Activated CD4-positive, CD25-positive, alpha-beta regulatory T cell treated with anti-CD3 and anti-CD28 coated beads, Interleukin-2, amount 50 U/mL, for 24 hours (primary cell): ENCODE data around the gene B3GAT3.
"Not testable (repeated sequence)": the region's sequence is repeated elsewhere in the genome, so short reads cannot be mapped to it uniquely, and the experiment has no call there.

Experiments used
- ATAC-seq, 2 donors: fragments of 150-1000 bp; cut with Tn5 transposase; one replicate each; pipeline ENCODE4 v1.10.0; 2021; ENCODE audit warnings: mild to moderate bottlenecking in 1 of 2, moderate library complexity in 1 of 2

The B3GAT3 gene

DNA sequence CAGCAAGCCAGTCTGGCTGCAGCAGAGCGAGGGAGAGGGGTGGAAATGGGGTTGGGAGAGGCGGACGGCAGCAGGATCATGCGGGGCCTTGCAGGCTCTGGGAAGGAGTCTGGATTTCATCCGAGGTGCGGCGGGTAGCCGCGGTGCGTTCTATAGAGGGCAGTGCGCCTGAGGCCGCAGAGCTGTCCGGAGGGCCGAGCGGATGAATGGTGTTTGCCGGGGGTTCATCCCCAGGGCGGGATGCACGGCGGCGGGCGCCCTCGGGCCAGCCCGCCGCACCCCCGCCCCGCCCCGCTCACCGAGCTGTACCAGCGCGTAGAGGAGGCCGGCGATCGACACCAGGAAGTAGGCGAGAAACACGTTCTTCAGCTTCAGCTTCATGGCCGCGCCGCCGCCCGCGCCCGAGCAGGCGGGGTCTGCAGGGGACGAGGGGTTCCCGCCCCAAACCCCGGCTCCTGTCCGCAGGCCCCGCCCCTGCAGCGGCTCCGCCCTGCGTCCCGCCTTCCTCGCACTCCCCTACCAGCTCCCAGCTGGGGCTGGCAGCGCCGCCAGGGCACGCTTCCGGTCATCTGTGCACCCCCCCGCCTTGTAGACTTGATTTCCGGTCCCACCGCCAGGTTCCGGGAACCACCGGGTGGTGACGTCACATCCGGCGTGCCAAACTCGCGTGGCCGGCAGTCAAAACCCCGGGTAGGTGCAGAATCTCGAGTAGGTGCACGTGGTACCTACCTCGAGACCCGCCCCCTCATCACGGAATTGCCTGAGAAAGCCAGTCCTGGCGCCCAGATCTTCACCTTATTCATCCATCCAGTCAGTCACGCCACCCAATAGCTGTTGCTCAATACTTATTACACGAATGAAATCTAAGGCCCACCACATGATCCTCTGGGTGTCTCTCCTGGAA lies at the start of gene B3GAT3:
B3GAT3 (minus strand) TSS at position 420 of the 904 bp plus-strand sequence; CDS start at position 381, 39 bp downstream.
- ATAC-seq, result peak; percentile 87 to 88

DNA sequence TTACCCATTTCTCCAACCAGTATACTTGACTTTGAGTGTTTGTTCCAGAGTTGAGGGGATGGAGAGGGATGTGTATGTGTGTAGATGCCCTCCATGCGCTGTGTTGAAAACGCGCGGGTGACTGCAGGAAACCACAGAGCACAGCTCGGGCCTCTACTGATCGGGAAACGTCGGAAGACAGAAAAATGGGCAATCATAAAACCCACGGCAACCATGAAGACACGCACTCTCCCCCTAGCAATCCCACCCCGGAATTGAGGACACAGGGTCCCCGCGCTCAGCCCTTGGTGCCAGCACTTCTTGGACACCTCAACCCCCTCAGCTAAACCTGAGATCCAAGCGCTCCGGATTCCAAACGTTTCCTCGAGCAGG lies 49.4 kb upstream of the B3GAT3 start:
- peak; percentile 3 to 8 for ATAC-seq

DNA sequence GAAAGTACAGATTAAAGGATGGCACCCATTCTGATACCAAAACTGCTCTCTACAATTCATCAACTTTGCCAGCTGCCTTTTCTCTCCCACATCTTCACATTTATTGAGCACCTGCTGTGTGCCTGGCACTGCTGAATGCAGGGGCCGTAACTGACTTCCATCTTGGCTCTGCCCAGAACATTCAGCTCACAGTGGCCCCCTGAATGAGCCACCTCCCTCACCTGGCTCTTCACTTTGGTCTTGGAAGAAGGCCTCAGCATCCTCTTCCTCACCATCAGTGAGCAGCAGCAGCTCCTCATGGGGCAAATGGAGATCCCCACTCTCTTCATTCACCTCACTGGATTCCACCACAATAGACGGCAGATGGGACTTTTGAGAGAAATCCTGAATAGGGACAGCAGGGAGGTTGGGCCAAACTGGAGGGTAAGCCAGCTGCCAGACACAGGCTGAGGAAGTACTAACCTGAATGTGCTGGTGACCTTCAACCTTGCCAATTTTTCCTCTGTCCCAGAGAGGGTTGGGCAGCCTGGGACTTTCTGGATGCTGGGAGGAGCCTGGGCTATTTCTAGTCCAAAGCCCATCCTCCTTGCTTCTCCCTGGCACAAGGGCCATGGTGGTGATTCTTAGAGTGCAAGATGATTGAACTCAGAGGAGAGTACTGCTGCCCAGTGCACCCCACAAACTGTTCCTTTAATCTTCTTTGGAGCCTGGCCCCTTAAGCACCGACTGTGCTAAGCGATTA lies 47.8 kb upstream of the B3GAT3 start:
- ATAC-seq, result no peak

DNA sequence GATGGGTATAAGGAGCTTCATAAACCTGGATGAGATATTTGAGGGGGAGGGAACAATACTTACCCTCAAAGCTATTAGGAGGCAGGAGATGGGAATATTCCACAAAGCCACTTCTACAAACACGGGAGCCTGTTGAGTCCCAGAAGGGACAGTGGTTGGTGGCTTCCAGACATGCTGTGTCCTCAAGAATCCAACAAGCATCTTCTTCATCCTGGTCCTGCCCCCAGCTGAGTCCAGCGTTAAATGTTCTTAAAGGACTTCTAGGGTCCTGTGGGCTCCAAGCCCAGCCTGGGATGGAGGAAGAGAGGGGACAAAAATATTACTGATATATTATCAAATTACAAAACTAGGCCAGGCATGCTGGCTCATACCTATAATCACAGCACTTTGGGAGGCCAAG lies 45.7 kb upstream of the B3GAT3 start:
- no peak for ATAC-seq

DNA sequence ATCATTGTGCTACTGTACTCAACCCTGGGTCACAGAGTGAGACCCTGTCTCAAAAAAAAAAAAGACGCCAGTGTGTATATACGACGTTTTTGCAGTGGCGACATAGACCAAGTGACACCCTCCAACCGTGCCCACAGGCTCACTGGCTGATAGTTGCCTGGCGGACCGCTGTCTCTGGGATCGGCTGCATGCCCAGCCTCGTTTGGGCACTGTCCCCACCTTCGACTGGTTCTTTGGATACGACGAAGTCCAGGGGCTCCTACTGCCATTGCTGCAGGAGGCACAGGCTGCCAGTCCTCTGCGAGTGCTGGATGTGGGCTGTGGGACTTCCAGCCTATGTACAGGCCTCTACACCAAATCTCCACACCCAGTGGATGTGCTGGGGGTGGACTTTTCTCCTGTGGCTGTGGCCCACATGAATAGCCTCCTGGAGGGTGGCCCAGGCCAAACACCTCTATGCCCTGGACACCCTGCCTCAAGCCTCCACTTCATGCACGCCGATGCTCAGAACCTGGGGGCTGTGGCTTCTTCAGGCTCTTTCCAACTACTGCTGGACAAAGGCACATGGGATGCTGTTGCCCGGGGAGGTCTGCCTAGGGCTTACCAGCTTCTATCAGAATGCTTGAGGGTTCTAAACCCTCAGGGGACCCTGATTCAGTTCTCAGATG lies 44.6 kb upstream of the B3GAT3 start:
- ATAC-seq, result no peak

DNA sequence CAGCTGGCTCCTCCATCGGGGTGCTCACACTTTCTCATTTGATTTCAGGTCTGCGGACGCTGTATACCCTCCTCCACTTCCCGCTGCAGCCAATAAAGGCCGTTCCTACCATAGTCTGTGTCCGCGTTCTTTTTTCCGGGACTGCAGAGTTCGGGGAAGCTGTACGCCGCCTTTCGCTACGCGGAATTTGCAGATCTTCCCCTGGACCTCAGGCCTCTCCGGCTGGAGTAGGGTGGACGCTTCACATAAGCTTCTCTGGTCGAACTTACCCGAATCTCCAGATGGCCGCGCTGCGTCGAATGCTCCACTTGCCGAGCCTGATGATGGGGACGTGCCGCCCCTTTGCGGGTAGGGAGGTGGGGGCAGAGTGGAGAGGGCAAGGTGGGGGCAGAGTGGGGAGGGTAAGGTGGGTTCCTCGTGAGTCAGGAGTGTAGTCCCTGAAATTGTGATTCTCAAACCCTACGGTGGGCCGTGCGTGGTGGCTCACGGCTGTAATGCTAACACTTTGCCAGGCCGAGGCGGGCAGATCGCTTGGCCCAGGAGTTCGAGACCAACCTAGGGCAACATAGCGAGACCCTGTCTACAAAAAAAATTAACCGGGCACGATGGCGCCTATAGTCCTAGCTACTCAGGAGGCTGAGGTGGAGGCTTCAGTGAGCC lies 43.9 kb upstream of the B3GAT3 start:
- peak; percentile 33 to 38 for ATAC-seq

DNA sequence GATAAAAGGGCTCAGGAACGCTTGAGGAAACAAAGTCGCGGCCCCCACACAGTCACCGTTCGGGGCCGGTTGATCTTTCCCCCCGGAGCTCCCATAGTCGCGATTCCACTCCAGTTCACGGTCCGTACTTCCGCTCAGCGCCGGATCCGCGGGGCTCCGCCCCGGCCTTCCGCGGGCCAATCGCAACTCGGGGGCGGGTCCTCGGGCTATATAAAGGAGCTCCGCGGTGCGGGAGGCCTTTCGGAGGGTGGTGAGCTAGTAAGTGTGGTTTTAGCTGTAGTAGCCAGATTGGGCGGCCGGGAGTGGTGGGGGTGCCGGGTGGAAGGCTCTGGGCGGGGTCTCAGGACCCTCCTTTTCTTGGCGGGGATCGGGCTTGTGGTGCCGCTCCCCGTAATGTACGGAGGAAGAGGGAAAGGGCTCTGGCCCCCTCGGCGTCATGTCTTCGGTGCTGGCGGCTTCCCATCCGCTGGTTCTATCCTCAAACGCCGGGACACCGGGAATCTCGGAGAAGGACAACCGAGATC lies 43.4 kb upstream of the B3GAT3 start, which contains the start of the genes C11orf98 and CSKMT:
C11orf98 (minus strand) TSS at position 136 of the 524 bp plus-strand sequence; CDS start at position 95, 41 bp downstream.
CSKMT (plus strand) TSS at position 238 of the 524 bp plus-strand sequence. CDS start 568 bp downstream, outside the sequence.
- ATAC-seq, result peak; percentile 92

DNA sequence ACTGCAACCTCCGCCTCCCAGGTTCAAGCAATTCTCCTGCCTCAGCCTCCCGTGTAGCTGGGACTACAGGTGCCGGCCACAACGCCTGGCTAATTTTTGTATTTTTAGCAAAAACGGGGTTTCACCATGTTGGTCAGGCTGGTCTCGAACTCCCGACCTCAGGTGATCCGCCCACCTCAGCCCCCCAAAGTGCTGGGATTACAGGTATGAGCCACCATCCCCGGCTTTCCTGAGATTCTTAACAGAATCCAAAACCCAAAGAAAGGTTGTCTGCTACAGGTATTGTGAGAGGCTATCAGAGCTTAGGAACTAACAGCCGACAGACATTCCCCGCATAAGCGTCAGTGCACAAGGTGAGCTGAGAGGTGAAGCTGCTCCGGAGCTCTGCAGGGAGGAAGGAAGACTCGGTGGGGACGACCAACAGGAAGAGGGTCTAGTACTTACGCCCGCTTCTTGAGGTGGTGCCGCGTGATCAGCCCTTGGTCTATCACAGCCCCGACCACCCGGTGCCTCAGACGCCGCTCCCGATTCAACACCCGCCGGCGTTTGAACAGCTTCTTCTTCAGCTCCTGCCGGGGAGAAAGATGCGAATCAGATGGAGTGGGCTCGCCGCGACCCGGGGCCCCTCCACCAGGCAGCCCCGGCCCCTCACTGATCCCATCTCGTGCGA lies 42.8 kb upstream of the B3GAT3 start:
- peak; percentile 55 to 67 for ATAC-seq

DNA sequence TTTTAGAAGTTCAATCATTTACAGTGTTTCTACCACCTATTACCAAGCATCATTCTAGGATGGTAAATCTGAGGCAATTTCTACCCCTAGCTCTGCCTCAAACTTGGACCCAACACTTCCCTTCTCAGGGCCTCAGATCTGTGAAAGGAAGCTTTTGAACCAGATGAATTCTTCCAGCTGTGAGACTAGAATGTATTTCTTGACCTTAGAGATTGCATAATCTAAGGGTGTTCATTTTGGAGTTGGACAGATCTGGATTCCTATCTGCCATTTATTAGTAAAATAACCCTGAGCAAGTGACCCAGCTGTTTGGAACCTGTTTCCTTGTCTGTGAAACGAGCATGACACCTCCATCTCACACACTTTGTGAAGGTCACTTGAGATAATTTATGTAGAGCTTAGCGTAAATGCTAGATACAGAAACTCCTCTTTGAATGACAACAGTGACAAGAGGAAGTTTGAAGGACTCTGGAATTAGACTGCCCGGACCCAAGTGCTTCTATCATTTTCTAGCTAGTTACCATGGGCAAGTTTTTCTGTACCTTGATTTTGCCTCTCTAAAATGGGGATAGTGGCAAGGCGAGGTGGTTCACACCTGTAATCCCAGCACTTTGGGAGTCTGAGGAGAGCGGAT lies 35.1 kb upstream of the B3GAT3 start:
- ATAC-seq, result no peak

DNA sequence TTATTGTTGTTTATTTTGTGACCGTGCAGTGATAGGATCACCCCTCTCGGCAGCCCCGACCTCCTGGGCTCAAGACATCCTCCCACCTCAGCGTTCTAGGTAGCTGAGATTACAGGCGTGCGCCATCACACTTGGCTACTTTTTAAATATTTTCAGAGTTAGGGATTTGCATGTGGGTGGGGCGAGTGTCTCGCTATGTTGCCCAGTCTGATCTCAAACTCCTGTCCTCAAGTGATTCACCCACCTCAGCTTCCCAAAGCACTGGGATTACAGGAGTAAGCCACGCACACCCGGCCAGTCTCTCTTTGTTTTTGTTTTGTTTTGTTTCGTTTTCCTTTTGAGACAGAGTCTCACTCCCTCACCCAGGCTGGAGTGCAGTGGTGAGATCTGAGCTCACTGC lies 32.5 kb upstream of the B3GAT3 start:
- no peak for ATAC-seq

DNA sequence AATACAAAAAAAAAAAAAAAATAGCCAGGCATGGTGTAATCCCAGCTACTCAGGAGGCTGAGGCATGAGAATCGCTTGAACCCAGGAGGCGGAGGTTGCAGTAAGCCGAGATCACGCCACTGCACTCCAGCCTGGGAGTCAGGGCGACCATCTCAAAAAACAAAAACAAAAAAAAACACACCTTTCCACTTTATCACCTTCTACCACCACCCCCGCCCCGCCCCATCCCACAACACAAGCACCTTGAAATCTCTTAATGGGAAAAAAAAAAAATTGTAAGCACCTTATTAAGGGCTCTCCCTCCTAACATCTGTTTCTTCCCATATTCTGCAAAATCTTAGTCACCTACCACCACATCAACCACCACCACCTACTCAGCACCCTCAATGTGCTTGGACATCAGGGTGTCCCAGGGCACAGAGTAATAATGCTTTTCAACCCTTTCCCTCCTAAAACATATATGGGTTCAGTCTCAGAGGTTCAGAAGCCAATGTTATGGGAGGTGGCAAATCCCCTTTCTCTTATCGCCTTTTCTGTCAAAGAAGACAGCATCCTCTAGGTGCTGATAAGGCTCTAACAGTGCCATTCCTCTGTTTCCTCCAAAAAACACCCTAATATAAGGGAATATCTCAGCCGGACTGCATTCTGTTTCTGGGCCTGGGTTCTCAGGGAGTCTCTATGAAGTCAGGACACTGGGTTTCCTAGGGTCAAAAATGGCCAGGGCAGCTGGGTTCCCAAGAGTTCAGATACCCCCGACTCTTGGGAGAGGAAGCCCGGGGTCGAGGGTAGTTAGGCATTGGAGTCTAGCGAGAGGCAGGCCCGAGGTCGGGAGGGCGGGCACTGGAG lies 30.6 kb upstream of the B3GAT3 start:
- no peak for ATAC-seq

DNA sequence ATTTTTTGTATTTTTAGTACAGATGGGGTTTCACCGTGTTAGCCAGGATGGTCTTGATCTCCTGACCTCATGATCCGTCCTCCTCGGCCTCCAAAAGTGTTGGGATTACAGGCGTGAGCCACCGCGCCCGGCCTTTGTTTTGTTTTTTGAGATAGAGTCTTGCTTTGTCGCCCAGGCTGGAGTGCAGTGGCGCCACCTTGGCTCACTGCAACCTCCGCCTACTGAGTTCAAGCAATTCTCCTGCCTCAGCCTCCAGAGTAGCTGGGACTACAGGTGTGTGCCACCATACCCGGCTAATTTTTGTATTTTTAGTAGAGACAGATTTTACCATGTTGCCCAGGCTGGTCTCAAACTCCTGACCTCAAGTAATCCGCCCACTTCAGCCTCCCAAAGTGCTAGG lies 28.5 kb upstream of the B3GAT3 start:
- not testable (repeated sequence) for ATAC-seq

DNA sequence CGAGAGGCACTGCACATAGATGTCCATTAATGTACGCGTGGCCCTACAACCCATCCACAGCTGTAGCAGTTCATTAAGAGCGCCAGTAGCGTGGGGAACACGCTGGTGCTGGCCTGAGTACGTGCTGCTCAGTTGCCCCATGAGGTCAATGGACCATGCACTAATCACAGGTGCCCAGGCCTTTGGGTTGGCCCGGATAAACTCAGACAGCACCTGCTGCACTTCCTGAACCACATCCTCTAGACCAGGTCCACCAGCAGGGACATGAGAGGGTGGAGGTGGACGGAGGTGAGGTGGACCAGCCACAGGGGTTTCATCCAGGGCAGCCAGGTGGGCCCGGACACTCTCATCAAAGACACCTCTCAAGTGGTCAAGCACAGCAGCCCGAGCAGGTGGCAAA lies 27.7 kb upstream of the B3GAT3 start:
- ATAC-seq, result no peak

DNA sequence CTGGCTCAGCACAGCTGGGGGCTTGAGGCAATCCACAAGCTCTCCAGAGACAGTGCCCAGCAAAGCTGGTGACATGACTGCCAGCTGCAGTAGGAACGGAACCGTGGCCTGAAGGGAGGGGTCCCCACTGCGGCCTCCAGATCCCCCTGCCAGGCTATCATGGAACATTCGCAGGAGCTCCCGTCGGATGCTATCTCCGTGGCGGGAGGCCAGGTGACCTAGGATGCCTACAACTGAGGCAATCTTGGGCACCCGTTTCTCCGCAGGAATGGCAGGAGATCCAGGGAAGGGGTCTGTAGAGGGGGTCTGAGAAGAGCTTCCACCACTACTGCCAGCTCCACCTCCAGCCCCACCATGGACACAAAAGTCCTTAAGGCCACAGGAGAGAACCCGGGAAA lies 27.2 kb upstream of the B3GAT3 start:
- no peak for ATAC-seq

DNA sequence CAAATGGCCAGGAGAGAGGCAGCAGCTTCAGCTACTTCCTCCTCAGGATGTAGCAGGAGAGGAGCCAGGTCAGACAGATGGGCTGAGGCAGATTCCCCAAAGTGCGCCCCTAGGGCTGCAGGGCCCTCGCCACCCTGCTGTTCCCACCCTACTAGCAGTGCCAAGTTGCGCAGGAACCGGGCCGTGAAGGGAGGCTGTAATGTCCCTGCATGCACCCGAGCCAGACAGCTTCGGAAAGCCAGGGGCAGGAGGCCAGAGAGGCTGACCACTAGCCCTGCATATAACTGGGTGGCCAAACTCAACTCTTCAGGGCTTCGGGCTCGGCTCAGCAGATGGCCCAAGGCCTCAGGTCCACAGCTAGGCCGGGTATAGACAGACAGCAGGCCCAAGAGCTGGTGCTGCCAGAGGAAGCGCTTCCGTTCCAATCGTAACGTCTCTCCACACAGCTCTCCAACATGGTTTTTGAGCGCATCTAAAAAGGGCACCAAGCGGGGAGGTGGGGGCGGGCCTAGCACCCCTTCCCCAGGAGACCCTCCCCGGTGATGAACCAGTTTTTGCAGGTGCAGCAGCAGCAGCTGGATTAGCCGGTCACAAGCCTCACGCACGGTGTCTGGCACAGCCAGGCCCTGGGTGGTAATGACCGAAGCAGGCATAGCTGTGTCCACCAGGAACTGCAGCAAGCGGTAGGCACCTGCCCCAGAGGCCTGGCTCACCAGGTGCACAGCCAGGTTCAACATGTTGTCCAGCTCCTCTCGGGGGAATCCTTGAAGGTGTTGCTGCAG lies 26.6 kb upstream of the B3GAT3 start:
- ATAC-seq, result no peak

DNA sequence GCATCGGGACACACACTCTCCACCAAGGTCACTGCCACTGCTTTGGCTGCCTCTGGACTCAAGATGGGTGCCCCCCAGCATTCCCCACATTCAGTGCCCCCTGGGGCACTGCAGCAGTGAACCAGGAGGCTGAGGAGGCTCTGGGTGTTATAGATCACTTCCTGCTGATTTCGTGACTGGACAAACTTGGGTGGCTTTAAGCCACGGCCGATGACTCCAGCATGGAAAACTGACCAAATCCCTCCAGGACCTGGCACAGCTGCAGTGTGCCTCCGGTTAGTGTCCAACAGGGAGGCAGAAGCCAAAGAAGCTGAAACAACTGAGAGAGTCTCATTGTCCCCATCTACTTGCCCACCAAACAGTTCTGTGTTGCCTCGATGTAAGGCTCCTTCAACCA lies 25.8 kb upstream of the B3GAT3 start:
- ATAC-seq, result no peak

DNA sequence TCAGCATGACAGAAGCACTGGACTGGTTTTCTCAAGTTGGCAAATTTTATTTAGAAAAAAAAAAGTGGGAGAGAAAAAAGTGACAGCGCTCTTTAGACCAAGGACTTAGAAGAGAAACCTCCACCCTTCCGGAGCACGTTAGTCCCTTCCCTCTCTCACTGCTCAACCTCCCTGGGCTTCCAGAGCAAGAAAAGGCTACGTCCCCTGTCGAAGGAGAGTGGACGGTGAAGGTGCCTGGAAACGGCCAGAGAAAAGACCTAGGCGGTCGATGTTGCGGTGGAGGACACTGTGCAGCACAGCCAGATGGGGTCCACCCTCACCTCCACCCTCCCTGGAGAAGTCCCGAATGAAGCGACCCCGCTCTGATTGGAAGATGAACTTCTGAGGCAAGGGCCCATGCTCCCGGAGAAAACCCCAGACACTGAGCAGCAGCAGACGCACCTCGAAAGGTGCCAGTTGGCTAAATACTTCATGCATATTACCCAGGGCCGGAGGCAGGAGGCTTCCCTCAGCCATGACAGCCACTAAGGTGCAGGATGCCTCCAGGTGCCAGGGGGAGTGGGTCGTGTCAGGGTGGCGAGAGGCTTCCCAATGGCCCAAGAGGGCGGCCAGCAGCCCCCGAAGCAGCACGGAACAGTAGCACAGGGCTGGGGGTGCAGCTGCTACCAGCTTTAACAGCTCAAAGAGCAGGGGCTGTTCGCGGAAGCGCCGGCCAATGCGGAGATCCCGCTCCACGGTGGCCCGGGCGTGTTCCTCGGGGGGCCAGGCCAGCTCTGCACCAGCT lies 25.2 kb upstream of the B3GAT3 start:
- no peak for ATAC-seq
